ENCODE measurements around the gene SLCO2A1. TPM values are rescaled to one million over a fixed set of nuclear protein-coding genes. Genes with fewer than 3 reads are reported as not detected.

SLCO2A1 gene
- total RNA-seq, 2 donors from 2014 or later, result 7.0 to 17.5 TPM

GRCh38 chr3:134052370-134052769 lies 22.6 kb upstream of the SLCO2A1 start:
- H3K4me1 ChIP-seq, result peaks cover 5% of the 10 kb centered on the region
- WGBS, 2 donors, result 64 to 70% methylated on average over 4 of the region's 4 CpGs
- DNase-seq (no peak), ATAC-seq (no peak)
- no peak overlapping the region for H3K4me3 ChIP-seq
- H3K27me3 ChIP-seq, result no peaks in the 10 kb centered on the region
- intact Hi-C loops (cut with DNase I), result no loop called here
- no peak overlapping the region for H3K27ac ChIP-seq
- H3K36me3 ChIP-seq (replicated peaks in 1 of 2; ENCODE audit: insufficient read depth in 1 of 2, low read depth in 2 of 2), result no peaks in the 10 kb centered on the region
- TF ChIP-seq POLR2A (IDR thresholded peaks at IDR 0.05), result no peak
- no peak for TF ChIP-seq CTCF (IDR thresholded peaks at IDR 0.05)
- H3K9me3 ChIP-seq, result no peaks in the 10 kb centered on the region

- 79 to 82% methylated on average over 1 of the region's 1 CpG for WGBS, 2 donors
- H3K36me3 ChIP-seq (replicated peaks in 1 of 2; ENCODE audit: insufficient read depth in 1 of 2, low read depth in 2 of 2), result no peaks in the 10 kb centered on the region
- TF ChIP-seq CTCF (IDR thresholded peaks at IDR 0.05) (no peak), POLR2A (IDR thresholded peaks at IDR 0.05) (no peak)
- H3K4me1 ChIP-seq, result no peaks in the 10 kb centered on the region
- no peak overlapping the region for H3K4me3 ChIP-seq
- H3K27ac ChIP-seq, result no peak overlapping the region
- DNase-seq (no peak), ATAC-seq (no peak)
- intact Hi-C loops (cut with DNase I), result no loop called here
- H3K9me3 ChIP-seq, result peaks cover 0 to 10% (median 0%) of the 10 kb centered on the region in 3 donors
- H3K27me3 ChIP-seq, result no peaks in the 10 kb centered on the region
Observed at GRCh38 chr3:134049676-134050075, 20.0 kb upstream of the SLCO2A1 start.

GRCh38 chr3:134048278-134048996 lies 18.7 kb upstream of the SLCO2A1 start:
- Histone ChIP-seq H3K9me3 (peaks cover 0 to 10% (median 0%) of the 10 kb centered on the region in 3 donors), H3K27ac (no peak overlapping the region), H3K36me3 (replicated peaks in 1 of 2; ENCODE audit: insufficient read depth in 1 of 2, low read depth in 2 of 2) (no peaks in the 10 kb centered on the region), H3K27me3 (no peaks in the 10 kb centered on the region), H3K4me1 (no peaks in the 10 kb centered on the region), H3K4me3 (no peak overlapping the region)
- intact Hi-C loops (cut with DNase I), result no loop called here
- ATAC-seq (no peak), DNase-seq (no peak)
- no peak for TF ChIP-seq CTCF (IDR thresholded peaks at IDR 0.05)
- TF ChIP-seq POLR2A (IDR thresholded peaks at IDR 0.05), result no peak
- 83 to 88% methylated on average over 9 of the region's 9 CpGs for WGBS, 2 donors

GRCh38 chr3:134044459-134044858 lies 14.7 kb upstream of the SLCO2A1 start:
- Histone ChIP-seq H3K4me3 (no peak overlapping the region), H3K36me3 (replicated peaks in 1 of 2; ENCODE audit: insufficient read depth in 1 of 2, low read depth in 2 of 2) (no peaks in the 10 kb centered on the region), H3K4me1 (no peaks in the 10 kb centered on the region), H3K27me3 (no peaks in the 10 kb centered on the region), H3K9me3 (peaks cover 0 to 14% (median 0%) of the 10 kb centered on the region in 3 donors), H3K27ac (no peak overlapping the region)
- intact Hi-C loops (cut with DNase I), result no loop called here
- DNase-seq (no peak), ATAC-seq (no peak)
- no peak for TF ChIP-seq POLR2A (IDR thresholded peaks at IDR 0.05)
- TF ChIP-seq CTCF (IDR thresholded peaks at IDR 0.05), result no peak

GRCh38 chr3:134040066-134040465 lies 10.3 kb upstream of the SLCO2A1 start:
- no peak overlapping the region for H3K4me3 ChIP-seq
- H3K9me3 ChIP-seq, result peaks cover 0 to 9% (median 0%) of the 10 kb centered on the region in 3 donors
- no peak overlapping the region for H3K27ac ChIP-seq
- H3K4me1 ChIP-seq, result no peaks in the 10 kb centered on the region
- 80% methylated on average over 4 of the region's 4 CpGs for WGBS, 2 donors
- no peak for DNase-seq
- no peaks in the 10 kb centered on the region for H3K27me3 ChIP-seq
- intact Hi-C loops (cut with DNase I), result no loop called here
- H3K36me3 ChIP-seq (replicated peaks in 1 of 2; ENCODE audit: insufficient read depth in 1 of 2, low read depth in 2 of 2), result no peaks in the 10 kb centered on the region
- TF ChIP-seq CTCF (IDR thresholded peaks at IDR 0.05), result no peak
- TF ChIP-seq POLR2A (IDR thresholded peaks at IDR 0.05), result no peak
- no peak for ATAC-seq

Measured in body of pancreas (tissue), 4 donors.